Skeletal muscle tissue (tissue), 4 donors: ENCODE measurements around the gene MAPK12. TPM values are rescaled to one million over a fixed set of nuclear protein-coding genes. Genes with fewer than 3 reads are reported as not detected.
A peak's percentile ranks its signal among the peaks of the same experiment; 100 is the strongest.

Experiments
- H3K27ac ChIP-seq: one replicate; pipeline ENCODE4 v1.7.0; 2013; ENCODE audit warnings: mild to moderate bottlenecking, low read depth, low read length, inconsistent platforms
- H3K27me3 ChIP-seq, 3 donors: one replicate each; pipeline ENCODE4 v1.7.0; 2013; ENCODE audit warnings: low read length in 3 of 3; ENCODE audit not compliant: control insufficient read depth in 3 of 3, insufficient read depth in 3 of 3
- H3K36me3 ChIP-seq, 3 donors: one replicate each; pipeline ENCODE4 v1.7.0; 2013; ENCODE audit warnings: low read length in 3 of 3; ENCODE audit not compliant: control insufficient read depth in 3 of 3, insufficient read depth in 3 of 3
- H3K4me1 ChIP-seq, 3 donors: one replicate each; pipeline ENCODE4 v1.7.0; 2013; ENCODE audit warnings: low read length in 3 of 3, mild to moderate bottlenecking in 3 of 3; ENCODE audit not compliant: control insufficient read depth in 3 of 3, insufficient read depth in 3 of 3
- H3K4me3 ChIP-seq, 3 donors: one replicate each; pipeline ENCODE4 v1.7.0; 2013; ENCODE audit warnings: low read length in 3 of 3
- H3K9ac ChIP-seq, 3 donors: one replicate each; pipeline ENCODE4 v1.7.0; 2013; ENCODE audit warnings: low read length in 3 of 3, mild to moderate bottlenecking in 3 of 3, moderate library complexity in 2 of 3, low read depth in 1 of 3
- H3K9me3 ChIP-seq, 3 donors: one replicate each; pipeline ENCODE4 v1.7.0; 2013; ENCODE audit warnings: low read length in 3 of 3; ENCODE audit not compliant: control insufficient read depth in 3 of 3
- total RNA-seq: library from RNA; depleted of rRNA; stranded (reverse); fragments of >200 nt; gene quantifications from one replicate; pipeline ENCODE4 v1.2.3, GENCODE V29; 2014
- donor health status: Osteomylitis.

MAPK12 gene
- total RNA-seq, result 18.8 TPM

GRCh38 chr22:50261615-50262459, at the start of gene MAPK12:
TSS of gene MAPK12 (minus strand) at chr22:50261683. CDS start at chr22:50261509, 174 bp downstream.
- no peaks in the 10 kb centered on the region for H3K27me3 ChIP-seq
- peak within 1 kb of the TSS; percentile 69 to 80 (median 78) for H3K4me3 ChIP-seq
- no peaks in the 10 kb centered on the region for H3K9me3 ChIP-seq
- peak within 1 kb of the TSS; percentile 84 to 91 (median 87) for H3K9ac ChIP-seq
- H3K27ac ChIP-seq, result peak within 1 kb of the TSS; percentile 92
- H3K4me1 ChIP-seq, result peaks cover 39 to 59% (median 53%) of the 10 kb centered on the region in 3 donors
- peaks cover 0 to 4% (median 0%) of the 10 kb centered on the region in 3 donors for H3K36me3 ChIP-seq

GRCh38 chr22:50310949-50311444, 49.5 kb upstream of the MAPK12 start:
- Histone ChIP-seq H3K27me3 (peaks cover 0 to 2% (median 0%) of the 10 kb centered on the region in 3 donors), H3K27ac (no peak overlapping the region), H3K36me3 (no peaks in the 10 kb centered on the region), H3K4me1 (peaks cover 20 to 25% (median 23%) of the 10 kb centered on the region in 3 donors), H3K9me3 (no peaks in the 10 kb centered on the region), H3K9ac (no peak overlapping the region), H3K4me3 (no peak overlapping the region)

- Histone ChIP-seq H3K4me1 (peaks cover 26 to 32% (median 32%) of the 10 kb centered on the region in 3 donors), H3K36me3 (no peaks in the 10 kb centered on the region), H3K9me3 (no peaks in the 10 kb centered on the region), H3K9ac (no peak overlapping the region), H3K4me3 (no peak overlapping the region), H3K27ac (no peak overlapping the region), H3K27me3 (peaks cover 0 to 2% (median 0%) of the 10 kb centered on the region in 3 donors)
Observed at GRCh38 chr22:50310031-50310722, 48.7 kb upstream of the MAPK12 start.

GRCh38 chr22:50309601-50309991, 48.1 kb upstream of the MAPK12 start:
- no peaks in the 10 kb centered on the region for H3K36me3 ChIP-seq
- H3K4me3 ChIP-seq, result no peak overlapping the region
- H3K27me3 ChIP-seq, result peaks cover 0 to 2% (median 0%) of the 10 kb centered on the region in 3 donors
- no peak overlapping the region for H3K9ac ChIP-seq
- no peaks in the 10 kb centered on the region for H3K9me3 ChIP-seq
- H3K27ac ChIP-seq, result no peak overlapping the region
- peaks cover 28 to 37% (median 35%) of the 10 kb centered on the region in 3 donors for H3K4me1 ChIP-seq

GRCh38 chr22:50308986-50309600, 47.6 kb upstream of the MAPK12 start:
- H3K9me3 ChIP-seq, result no peaks in the 10 kb centered on the region
- peak overlapping the region; percentile 56 for H3K27ac ChIP-seq
- no peaks in the 10 kb centered on the region for H3K36me3 ChIP-seq
- H3K4me3 ChIP-seq, result no peak overlapping the region
- H3K27me3 ChIP-seq, result peaks cover 0 to 2% (median 0%) of the 10 kb centered on the region in 3 donors
- peak overlapping the region in 1 of 3 donors; percentile 50 for H3K9ac ChIP-seq
- peaks cover 31 to 40% (median 35%) of the 10 kb centered on the region in 3 donors for H3K4me1 ChIP-seq

DNA sequence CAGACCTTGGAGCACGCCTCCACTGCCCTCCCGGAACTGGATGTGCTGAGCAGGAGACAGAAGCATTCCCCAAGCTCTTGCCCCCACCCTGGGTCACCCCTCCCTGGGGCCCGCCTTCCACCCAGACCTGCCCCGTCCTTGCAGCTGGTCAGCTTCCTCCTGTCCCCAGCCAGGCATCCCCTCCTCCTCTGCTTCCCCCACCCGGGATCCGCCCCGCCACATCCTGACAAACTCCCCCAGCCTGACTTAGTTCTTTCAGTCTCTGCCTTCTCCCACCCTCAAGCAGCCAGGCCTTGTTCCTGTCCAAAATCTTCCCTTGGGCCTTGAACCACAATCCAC, 47.1 kb upstream of the MAPK12 start:
- Histone ChIP-seq H3K9me3 (no peaks in the 10 kb centered on the region), H3K4me3 (no peak overlapping the region), H3K27ac (peak overlapping the region; percentile 56), H3K9ac (peak overlapping the region in 1 of 3 donors; percentile 50), H3K36me3 (no peaks in the 10 kb centered on the region), H3K27me3 (peaks cover 0 to 2% (median 0%) of the 10 kb centered on the region in 3 donors), H3K4me1 (peaks cover 36 to 44% (median 38%) of the 10 kb centered on the region in 3 donors)

DNA sequence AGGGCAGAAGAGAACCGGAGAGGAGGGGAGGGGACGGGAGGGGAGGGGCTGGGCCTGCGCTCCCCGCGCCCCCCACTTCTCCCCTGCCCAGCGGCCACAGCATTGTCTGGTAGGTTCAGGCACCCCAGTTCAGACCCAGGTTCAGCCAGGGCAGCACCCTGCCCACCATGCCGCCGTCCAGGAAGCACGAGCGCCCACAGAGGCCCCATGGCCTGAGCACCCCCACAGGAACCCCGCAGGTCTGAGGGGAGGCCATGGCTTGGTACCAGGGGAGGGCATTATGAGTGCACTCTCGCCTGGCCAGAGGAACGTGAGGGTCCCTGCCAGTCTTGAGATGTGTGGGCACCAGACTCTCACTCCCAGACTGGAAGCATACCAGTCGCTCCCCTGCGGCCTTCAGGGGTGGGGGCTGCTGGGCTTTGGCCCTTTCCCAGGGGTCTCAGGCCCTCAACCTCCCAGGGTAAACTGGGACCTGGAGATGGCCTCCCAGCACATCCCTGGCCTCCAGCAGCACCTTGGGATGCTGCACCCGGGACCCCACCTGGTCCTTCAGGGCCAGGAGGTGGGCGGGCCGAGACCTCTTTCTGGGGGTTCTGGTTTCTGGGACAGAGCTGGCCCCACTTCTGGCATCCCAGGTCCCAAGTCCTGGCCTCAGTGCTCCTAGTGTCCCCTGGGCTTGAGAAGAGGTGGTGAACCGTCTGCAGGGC, 46.6 kb upstream of the MAPK12 start:
- no peaks in the 10 kb centered on the region for H3K36me3 ChIP-seq
- H3K27ac ChIP-seq, result peak overlapping the region; percentile 41
- peaks cover 0 to 2% (median 0%) of the 10 kb centered on the region in 3 donors for H3K27me3 ChIP-seq
- peaks cover 41 to 49% (median 43%) of the 10 kb centered on the region in 3 donors for H3K4me1 ChIP-seq
- peak overlapping the region in 1 of 3 donors; percentile 13 for H3K4me3 ChIP-seq
- H3K9ac ChIP-seq, result peak overlapping the region in 1 of 3 donors; percentile 25
- H3K9me3 ChIP-seq, result no peaks in the 10 kb centered on the region

DNA sequence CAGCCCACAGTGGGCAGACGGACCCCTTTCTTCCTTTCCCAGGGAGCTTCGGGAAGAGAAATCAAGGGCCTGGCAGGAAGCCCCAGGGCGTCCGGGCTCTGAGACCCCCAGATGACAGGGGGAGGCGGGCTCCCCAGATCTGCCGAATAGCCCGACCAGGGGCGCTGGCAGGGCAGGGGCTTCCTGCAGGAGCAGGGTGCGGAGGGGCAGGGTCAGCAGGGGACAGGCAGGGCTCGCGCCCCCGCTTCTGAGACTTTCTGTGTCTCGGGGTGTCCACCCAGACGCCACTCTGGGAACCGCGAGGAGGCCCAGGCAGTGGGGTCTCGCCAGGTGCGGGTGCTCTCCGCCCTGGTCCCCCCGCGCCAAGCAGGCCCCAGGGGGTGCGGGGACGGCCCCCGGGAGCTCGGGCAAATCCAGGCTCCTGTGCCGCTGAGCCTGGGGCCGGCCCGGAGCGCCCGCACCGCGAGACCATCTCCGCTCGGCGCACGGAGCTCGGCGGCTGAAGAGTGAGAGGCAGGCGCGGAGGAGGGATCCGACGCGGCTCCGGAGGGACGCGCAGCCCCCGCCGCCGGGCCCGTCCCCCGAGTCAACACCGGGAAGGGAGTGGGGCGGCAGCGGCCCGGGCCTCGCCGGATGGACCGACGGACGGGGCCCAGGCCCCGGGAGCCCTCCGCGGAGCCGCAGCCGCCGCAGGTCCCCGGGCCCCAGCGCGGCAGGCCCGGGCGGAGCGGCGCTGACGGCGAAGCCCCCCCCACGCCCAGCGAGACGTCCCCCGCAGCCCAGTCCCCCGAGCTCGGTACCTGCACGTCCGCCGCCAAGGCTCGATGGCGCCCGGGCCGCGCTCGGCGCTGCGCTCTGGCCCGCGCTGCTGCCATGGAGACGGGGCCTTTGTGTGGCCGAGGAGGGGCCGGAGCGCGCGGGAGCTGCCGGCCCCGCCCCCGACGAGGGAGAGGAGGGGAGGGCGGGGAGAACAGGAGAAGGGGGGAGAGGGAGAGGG, 45.6 kb upstream of the MAPK12 start, which contains the start of gene PLXNB2:
TSS of gene PLXNB2 (minus strand) at position 894 of the 997 bp plus-strand sequence. CDS start 17,062 bp downstream, outside the sequence.
- H3K9me3 ChIP-seq, result no peaks in the 10 kb centered on the region
- H3K27ac ChIP-seq, result peak within 1 kb of the TSS; percentile 72
- peak within 1 kb of the TSS; percentile 69 to 76 (median 72) for H3K4me3 ChIP-seq
- peaks cover 46 to 58% (median 53%) of the 10 kb centered on the region in 3 donors for H3K4me1 ChIP-seq
- H3K9ac ChIP-seq, result peak within 1 kb of the TSS; percentile 68 to 74 (median 70)
- peaks cover 0 to 2% (median 0%) of the 10 kb centered on the region in 3 donors for H3K27me3 ChIP-seq
- no peaks in the 10 kb centered on the region for H3K36me3 ChIP-seq
